HG03196 (cell line): ENCODE results near the gene ZBTB25.
A peak's percentile ranks its signal among the peaks of the same experiment; 100 is the strongest.
"Not testable (repeated sequence)": the region's sequence is repeated elsewhere in the genome, so short reads cannot be mapped to it uniquely, and the experiment has no call there.

Source experiments
- ATAC-seq: cut with Tn5 transposase; IDR thresholded peaks from one replicate; pipeline ENCODE4 v1.9.1; 2021; ENCODE audit not compliant: unreplicated experiment

ZBTB25 gene

GRCh38 chr14:64517667-64518066, 14.0 kb upstream of the ZBTB25 start:
- ATAC-seq: not testable (repeated sequence)

GRCh38 chr14:64516969-64517368, 13.3 kb upstream of the ZBTB25 start:
- ATAC-seq: no peak

GRCh38 chr14:64515053-64515452, 11.4 kb upstream of the ZBTB25 start:
- no peak for ATAC-seq

- ATAC-seq: no peak
Observed at GRCh38 chr14:64513271-64513670, 9.6 kb upstream of the ZBTB25 start.

- ATAC-seq: no peak
Observed at GRCh38 chr14:64510825-64511671, 7.4 kb upstream of the ZBTB25 start.

GRCh38 chr14:64509036-64509435, 5.4 kb upstream of the ZBTB25 start:
- ATAC-seq: no peak

- no peak for ATAC-seq
Observed at GRCh38 chr14:64508215-64508776, 4.7 kb upstream of the ZBTB25 start.

- no peak for ATAC-seq
Observed at GRCh38 chr14:64507376-64508156, 3.9 kb upstream of the ZBTB25 start.

GRCh38 chr14:64506721-64507120, 3.1 kb upstream of the ZBTB25 start:
- ATAC-seq: no peak

GRCh38 chr14:64504897-64505794, 1.5 kb upstream of the ZBTB25 start:
- peak; percentile 26 for ATAC-seq

- ATAC-seq: peak; percentile 22
Observed at GRCh38 chr14:64504310-64504896, 765 bp upstream of the ZBTB25 start, which contains the start of gene ZBTB1. Gene ZBTB1 (plus strand): TSS chr14:64504770. CDS start chr14:64521505, 16,735 bp downstream.

GRCh38 chr14:64502887-64503433, 678 bp downstream of the ZBTB25 start:
- no peak for ATAC-seq

- ATAC-seq: no peak
Observed at GRCh38 chr14:64502456-64502855, 1.2 kb downstream of the ZBTB25 start.

GRCh38 chr14:64501411-64502171, 2.0 kb downstream of the ZBTB25 start:
- no peak for ATAC-seq

- ATAC-seq: no peak
Observed at GRCh38 chr14:64500088-64500487, 3.5 kb downstream of the ZBTB25 start.

- no peak for ATAC-seq
Observed at GRCh38 chr14:64496764-64497163, 6.9 kb downstream of the ZBTB25 start.

- no peak for ATAC-seq
Observed at GRCh38 chr14:64495252-64495651, 8.4 kb downstream of the ZBTB25 start.

- no peak for ATAC-seq
Observed at GRCh38 chr14:64493455-64493854, 10.2 kb downstream of the ZBTB25 start.

- ATAC-seq: no peak
Observed at GRCh38 chr14:64491637-64492036, 12.0 kb downstream of the ZBTB25 start.
